LNCaP clone FGC (cell line): ENCODE data around the gene GLS.

Experiments used
- DNase-seq: peaks from one replicate; pipeline ENCODE4 v3.0.0-alpha.2; 2011; ENCODE audit warnings: low read depth
- H3K4me3 ChIP-seq: 2 replicates; pipeline ENCODE4 v1.5.1; 2011; ENCODE audit warnings: mild to moderate bottlenecking, low read depth, low read length, control low read depth
- CTCF ChIP-seq: IDR thresholded peaks from 2 replicates; pipeline ENCODE4 v1.5.1; 2012; ENCODE audit warnings: mild to moderate bottlenecking; ENCODE audit not compliant: control insufficient read depth, insufficient read depth; ENCODE audit errors: extremely low read depth

The GLS gene

GRCh38 chr2:190880378-190881083 is at the start of gene GLS:
GLS (plus strand) TSS chr2:190880821; CDS start chr2:190881085, 264 bp downstream.
- peak; percentile 89 for DNase-seq
- TF ChIP-seq CTCF, result no peak
- peak within 1 kb of the TSS; percentile 75 for H3K4me3 ChIP-seq

GRCh38 chr2:190831941-190832340 is 48.7 kb upstream of the GLS start:
- DNase-seq, result no peak
- TF ChIP-seq CTCF, result no peak
- no peak overlapping the region for H3K4me3 ChIP-seq

GRCh38 chr2:190834890-190835208 is 45.8 kb upstream of the GLS start:
- no peak overlapping the region for H3K4me3 ChIP-seq
- peak; percentile 27 for DNase-seq
- no peak for TF ChIP-seq CTCF

GRCh38 chr2:190835303-190835930 is 45.2 kb upstream of the GLS start:
- TF ChIP-seq CTCF, result no peak
- DNase-seq, result no peak
- no peak overlapping the region for H3K4me3 ChIP-seq

- no peak for TF ChIP-seq CTCF
- no peak for DNase-seq
- H3K4me3 ChIP-seq, result no peak overlapping the region
These were observed 43.9 kb upstream of the GLS start for GRCh38 chr2:190836767-190837166.

GRCh38 chr2:190837420-190837819 is 43.2 kb upstream of the GLS start:
- TF ChIP-seq CTCF, result no peak
- H3K4me3 ChIP-seq, result no peak overlapping the region
- DNase-seq, result no peak

GRCh38 chr2:190837952-190838361 is 42.7 kb upstream of the GLS start:
- H3K4me3 ChIP-seq, result no peak overlapping the region
- DNase-seq, result no peak
- no peak for TF ChIP-seq CTCF
